Iris pigment epithelial cell (primary cell): ENCODE measurements around the gene GRM1.
A peak's percentile ranks its signal among the peaks of the same experiment; 100 is the strongest.

Experiments used
- DNase-seq: peaks from one replicate; pipeline ENCODE4 v3.0.0-alpha.2; 2011; ENCODE audit warnings: low read depth

Gene GRM1

GRCh38 chr6:146028851-146029572 is at the start of gene GRM1:
GRM1 (plus strand) TSS chr6:146029062; CDS start chr6:146029518, 456 bp downstream.
- no peak for DNase-seq

GRCh38 chr6:146009338-146009737 is 19.5 kb upstream of the GRM1 start:
- no peak for DNase-seq

DNA sequence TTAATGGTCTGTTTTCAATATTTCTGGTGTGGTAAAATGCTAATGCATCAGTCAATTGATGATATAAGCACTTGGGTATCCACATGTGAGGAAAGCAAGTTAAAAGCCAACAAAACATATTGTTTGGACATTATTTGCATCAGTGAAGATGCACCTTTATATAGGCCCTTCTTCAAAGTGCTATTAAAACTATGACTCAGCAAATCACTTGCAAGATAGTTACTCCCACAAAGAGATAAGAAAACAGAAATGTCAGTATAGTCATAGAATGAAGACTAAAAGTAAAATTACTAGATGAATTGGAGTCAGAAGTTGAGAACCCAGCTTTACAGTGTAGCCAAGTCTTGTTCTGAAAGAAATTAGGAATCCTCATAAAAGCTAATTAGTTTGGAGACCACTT is 14.6 kb upstream of the GRM1 start:
- DNase-seq = no peak

- DNase-seq = no peak
These were observed 11.2 kb upstream of the GRM1 start for GRCh38 chr6:146017672-146018071.

DNA sequence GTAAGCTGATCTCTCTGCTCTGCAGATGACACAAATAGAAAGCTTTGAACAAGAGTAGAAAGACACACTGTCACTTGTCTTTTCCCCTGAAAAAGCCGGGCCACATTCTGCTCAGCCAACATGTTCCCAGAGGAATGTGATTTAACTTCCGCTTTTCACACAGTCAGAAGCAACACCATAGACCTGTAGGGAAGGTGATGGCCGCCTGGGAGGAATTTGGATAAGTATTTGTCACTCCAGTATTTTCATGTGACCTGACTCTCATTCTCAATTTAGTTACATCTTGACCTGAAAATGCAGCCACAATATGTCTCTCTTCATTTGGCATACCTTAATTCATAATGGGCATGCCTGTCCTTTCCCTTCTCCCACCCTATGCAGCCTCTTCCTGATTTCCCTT is 2.0 kb upstream of the GRM1 start:
- no peak for DNase-seq

DNA sequence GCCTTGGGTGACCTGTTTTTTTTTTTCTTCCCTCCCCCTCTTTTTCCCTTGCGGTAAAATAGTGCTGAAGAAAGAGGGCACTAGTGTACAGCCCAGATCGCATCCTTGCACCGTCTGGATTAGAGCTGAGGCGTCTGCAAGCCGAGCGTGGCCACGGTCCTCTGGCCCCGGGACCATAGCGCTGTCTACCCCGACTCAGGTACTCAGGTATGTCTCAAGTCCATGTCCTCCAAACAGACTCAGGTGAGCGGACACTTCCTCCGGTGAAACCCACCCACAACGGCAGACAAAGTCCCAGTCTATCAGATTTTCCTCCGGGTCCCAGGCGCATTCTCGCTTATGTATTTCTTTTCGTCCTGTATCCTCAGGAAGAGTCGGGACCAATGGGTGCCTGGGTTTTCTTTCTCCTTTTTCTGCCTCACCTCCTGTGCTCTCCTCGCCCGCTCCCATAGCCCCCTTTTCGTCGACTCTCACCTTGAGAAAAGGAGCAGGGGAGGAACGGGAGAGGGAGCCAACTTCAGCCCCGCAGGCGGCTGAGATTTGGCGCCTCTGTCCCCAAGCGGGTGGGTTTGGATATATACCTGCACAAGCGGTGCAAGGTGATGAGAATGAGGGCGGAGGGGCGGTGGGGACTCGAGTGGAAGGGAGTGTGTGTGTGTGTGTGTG is 1.1 kb upstream of the GRM1 start:
- peak; percentile 4 for DNase-seq

DNA sequence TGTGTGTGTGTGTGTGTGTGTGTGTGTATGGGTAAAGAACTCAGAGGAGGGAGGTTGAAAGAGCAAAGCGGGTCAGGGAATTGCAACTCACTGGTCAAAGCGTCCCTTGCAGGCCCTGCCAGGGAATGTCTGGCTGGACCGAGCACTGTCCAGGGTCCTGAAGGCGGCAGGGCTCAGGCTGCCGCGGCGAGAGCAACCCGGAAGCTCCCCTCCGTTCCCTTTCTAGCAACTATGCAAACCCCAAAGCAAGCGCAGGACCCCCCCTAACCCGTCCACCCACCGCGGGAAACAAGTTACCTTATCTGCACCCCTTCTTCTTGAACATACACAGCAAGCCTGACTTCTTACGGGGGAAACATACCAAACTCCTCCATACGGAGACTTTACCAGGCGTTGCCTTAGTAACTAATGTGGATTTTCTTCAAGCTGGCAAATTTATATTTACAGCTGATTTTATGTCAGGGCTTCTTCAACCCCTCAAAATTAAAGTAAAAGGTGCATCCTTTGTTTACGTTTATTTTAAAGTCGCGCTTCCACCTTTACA is 538 bp upstream of the GRM1 start:
- peak; percentile 55 for DNase-seq

DNA sequence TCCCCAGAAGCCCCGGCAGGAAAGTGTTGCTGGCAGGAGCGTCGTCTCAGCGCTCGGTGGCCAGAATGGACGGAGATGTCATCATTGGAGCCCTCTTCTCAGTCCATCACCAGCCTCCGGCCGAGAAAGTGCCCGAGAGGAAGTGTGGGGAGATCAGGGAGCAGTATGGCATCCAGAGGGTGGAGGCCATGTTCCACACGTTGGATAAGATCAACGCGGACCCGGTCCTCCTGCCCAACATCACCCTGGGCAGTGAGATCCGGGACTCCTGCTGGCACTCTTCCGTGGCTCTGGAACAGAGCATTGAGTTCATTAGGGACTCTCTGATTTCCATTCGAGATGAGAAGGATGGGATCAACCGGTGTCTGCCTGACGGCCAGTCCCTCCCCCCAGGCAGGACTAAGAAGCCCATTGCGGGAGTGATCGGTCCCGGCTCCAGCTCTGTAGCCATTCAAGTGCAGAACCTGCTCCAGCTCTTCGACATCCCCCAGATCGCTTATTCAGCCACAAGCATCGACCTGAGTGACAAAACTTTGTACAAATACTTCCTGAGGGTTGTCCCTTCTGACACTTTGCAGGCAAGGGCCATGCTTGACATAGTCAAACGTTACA is 817 bp downstream of the GRM1 start:
- DNase-seq = no peak

DNA sequence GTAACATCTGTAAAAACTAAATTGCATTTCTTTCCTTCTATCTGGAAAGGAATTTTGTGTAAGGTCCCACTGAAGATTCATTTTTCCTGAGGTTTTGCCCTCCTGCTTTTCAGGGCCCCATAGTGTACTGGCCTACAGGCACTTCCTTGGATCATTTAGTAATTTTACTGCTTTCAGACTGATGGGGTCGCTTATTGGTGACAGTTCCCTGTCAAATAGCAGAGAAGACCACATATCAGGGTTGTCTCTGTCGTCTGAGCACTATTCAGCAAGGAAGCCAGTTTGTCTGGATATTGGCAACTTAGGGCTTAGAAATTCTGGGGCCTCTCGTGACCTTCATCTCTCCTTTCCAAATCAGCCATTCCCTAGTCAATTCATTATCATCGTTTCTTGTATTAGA is 3.5 kb downstream of the GRM1 start:
- no peak for DNase-seq

GRCh38 chr6:146040360-146040759 is 11.5 kb downstream of the GRM1 start:
- no peak for DNase-seq

DNA sequence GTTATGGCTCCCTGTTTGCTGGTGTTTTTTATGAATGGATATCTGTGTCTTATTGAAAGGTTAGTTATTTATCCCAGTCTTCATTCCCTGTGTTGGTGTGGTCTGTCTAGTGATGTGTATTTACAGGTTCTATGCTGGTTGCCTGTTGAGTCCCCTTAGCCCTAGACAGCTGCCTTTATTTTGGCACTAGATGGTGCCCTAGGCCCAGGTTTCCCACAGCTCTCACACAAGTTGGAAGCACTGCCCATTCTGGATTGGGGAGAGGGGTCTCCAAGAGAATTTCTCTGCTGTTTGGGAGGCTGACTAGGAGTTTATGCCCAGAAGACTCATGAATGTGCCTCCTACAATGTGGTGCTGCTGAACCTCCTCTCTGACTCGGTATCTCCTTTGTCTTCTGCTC is 12.4 kb downstream of the GRM1 start:
- DNase-seq = peak; percentile 29

DNA sequence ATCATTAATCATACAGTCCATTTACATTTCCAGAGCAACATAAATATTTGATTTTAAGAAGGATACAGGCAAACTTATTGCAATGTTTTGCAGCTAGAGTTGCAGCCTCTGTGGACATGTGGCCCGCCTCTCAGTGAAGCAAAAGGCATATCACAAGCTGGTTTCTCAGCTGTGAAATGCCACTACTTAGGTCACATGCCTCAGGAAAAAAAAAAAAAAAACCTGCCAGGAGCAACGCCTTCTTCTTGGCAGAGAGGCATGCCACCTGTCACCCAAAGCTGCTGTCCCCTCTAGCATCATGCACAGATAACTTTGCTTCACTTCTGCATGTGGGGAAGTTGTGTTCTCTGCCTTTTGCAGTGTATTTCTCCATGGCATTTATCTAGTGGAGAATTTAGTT is 18.5 kb downstream of the GRM1 start:
- no peak for DNase-seq

DNA sequence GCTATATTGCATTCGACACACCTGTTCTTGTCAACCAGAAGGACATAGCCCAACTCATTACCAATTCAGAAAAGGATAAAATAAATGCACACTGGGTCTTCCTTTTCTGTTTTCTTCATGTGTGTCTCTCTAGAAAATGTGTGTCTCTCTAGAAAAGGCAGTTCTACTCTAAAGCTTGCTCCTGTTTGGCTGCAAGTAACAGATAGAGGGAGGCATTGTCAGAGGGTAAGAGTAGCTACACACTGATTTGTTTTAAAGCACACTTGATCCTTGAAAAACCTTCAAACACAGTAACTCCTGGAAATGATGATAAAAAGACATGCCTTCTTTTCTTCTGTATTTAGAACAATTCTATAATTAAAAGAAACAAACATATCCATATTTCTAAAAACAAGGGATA is 21.3 kb downstream of the GRM1 start:
- no peak for DNase-seq

DNA sequence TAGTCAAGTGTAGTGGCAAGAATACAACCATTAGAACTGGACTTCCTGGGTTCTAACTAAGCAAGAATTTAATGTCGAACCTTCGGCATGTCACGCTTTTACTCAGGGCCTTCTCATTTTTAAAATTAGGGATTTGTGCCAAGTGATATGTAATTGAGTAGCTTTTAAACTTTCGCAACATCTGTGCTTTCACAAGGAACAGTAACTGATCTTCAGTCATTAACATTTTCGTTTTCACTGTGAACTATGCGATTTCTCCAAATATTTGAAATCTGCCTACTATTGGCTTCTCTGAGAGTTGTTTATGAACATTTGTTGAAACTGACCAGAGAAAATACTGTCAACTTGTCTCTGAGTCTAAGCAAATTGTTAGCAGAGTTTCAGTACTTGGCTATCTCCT is 27.6 kb downstream of the GRM1 start:
- DNase-seq = no peak

GRCh38 chr6:146065690-146066089 is 36.8 kb downstream of the GRM1 start:
- DNase-seq = no peak

DNA sequence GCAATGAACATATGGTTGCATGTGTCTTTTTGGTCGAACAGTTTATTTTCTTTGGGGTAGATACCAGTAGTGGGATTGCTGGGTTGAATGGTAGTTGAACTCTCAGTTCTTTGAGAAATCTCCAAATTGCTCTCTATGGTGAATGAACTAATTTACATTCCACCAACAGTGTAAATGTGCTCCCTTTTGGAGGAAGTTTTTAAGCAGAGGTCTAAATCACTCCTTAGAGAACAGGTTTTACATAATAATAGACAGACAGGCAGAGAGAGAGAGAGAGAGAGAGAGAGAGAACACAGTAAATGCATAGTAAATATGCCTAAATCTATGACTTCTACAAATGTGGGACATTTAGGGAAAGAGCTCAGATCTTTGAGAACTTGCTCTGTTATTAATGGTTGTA is 37.6 kb downstream of the GRM1 start:
- no peak for DNase-seq

DNA sequence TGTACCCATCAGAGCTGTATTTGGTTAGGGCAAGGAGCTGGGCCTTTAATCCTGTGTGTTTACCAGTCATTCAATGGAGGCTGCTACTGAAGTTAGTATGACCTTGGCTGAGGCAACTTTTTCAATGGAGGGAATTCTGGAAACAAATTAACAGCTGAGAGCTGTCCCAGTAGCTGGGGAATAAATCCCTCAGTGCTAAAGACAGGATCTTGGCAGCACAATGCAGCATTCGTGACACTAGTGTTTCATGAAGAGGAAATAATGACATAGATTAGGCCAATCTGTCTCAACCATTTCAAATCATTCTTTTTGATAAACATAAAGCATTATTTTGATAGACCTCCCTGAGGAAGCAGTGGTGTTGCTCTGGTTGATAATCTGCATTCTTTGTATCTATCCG is 42.9 kb downstream of the GRM1 start:
- no peak for DNase-seq

DNA sequence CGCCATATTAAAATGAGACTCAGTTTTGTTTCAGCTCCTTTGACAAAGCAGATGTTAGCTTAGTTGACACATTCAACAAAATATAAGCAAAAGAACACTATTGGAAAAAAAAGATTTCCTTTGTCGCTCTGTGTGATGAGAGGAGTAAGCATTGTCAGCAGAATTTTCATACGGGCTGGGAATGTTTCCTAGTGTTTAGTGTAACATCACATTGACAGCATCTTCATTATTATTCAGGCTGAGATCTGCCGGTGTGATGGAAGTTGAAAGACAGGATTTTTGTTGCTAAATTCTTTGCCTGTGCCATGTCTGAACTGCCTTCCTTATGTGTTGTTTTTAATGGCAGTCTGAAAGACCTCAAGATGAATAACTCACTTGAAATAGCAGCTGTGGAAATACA is 49.1 kb downstream of the GRM1 start:
- no peak for DNase-seq

DNA sequence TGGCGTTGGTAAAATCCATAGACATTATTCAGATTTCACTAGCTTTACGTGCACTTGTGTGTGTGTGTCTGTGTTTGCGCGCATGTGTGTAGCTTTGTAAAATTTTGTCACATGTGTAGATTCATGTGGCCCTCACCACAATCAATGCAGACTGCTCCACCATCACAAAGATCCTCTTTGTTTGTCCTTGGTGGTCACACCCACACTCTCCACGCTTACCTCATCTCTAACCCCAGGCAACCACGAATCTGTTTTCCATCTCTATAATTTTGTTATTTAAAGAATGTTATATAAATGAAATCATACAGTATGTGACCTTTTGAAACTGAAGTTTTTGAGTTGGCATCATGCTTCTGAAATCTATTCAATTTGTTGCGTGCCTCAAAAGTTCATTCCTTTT is 58.5 kb downstream of the GRM1 start:
- no peak for DNase-seq

DNA sequence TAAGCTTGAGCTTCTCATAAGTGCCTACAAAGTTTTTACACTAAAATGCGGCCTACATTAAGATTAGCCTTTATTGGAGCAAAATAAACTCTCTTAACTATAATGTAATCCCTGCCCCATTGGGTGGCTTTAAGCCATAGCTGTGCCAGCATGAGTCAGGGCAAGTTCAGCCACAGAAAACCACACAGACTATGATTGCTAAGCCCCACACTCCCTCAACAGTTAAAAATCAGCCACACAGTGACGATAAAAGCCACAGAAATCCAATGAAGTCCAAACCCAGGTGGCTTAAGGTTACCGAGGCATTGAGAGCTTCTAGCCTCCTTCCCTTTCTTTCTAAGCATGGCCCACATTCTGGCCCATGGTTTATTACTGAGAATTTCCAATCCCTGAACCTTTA is 61.6 kb downstream of the GRM1 start:
- peak; percentile 15 for DNase-seq

DNA sequence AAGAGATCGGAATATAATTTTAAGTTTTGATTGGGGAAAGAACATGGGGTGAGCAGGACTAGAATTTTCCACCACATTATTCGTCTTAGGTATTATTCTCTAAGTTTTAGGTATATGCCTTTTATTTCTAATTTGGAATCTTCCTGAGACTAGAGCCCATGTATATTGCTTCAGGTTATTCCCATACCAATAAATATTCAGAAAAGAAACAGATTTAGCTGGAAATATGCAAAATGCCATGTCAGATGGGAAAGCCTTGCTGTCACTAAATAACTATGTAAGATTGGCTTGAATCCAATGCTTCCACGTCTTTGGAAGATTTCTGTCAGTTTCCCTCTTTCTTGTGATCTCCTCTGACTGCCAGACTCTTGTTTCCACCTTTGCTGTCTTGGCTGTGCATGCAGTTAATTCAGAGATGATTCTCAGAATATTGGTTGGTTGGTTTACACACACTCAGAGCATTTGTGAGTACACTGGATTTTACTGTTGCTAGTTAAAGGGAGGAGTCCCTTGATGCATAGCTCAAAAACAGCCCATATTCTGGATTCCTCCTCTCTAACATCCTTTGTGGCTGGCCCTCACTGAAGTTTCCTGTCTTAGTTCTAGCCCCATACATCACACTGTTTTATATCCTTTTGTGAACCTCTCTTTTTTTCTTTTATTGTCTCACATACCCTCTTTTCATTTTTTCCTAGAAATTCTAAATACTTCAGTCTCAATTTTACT is 64.3 kb downstream of the GRM1 start:
- no peak for DNase-seq

DNA sequence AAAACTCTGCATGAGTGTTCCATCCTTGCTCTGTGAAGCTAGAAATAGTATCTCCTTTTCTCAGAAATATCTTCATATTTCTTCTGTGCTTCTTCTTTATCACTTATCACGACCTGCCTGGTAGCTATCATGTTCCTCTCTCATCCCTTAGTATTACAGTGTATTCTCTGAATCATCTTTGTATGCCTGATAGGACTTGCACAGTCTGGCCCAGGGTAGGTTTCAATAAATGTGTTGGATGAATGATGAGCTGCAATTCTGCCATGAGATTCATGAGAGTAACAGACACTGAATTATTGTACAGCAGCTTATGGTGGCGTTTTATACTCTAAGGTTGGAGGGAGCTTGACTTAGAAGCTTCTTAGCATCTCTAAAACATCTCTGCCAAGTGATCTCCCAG is 66.6 kb downstream of the GRM1 start:
- DNase-seq = no peak

DNA sequence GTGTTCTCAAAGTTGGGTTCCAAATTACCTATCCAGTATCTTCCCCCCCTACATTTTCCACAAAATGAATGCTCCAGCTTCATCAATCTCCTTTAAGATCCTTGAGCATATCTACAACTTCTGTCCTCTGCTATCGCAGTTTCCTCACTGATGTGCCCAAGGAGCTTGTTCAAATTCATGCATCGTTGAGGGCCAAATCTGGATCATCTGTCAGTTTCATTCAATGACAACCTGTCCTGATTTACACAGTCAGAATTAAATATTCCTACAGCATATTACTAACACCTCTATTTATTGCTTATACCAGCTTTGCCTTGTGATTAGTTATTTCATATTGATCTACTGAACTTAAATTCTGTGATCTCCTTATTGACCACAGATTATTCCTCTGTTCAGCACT is 68.7 kb downstream of the GRM1 start:
- no peak for DNase-seq
